Brain microvascular endothelial cell (primary cell): ENCODE data around the gene MMP17.

Experiments
- DNase-seq: peaks from one replicate; pipeline ENCODE4 v3.0.0-alpha.2; 2020
- H3K27ac ChIP-seq: fragments of 250-450 bp; sonication (Bioruptor Pico); 2 replicates; pipeline ENCODE4 v1.5.1; 2020; ENCODE audit warnings: mild to moderate bottlenecking, moderate library complexity
- H3K27me3 ChIP-seq: fragments of 250-450 bp; sonication (Bioruptor Pico); replicated peaks from 2 replicates; pipeline ENCODE4 v1.5.1; 2020; ENCODE audit warnings: mild to moderate bottlenecking
- H3K36me3 ChIP-seq: fragments of 250-450 bp; sonication (Bioruptor Pico); replicated peaks from 2 replicates; pipeline ENCODE4 v1.5.1; 2020; ENCODE audit warnings: mild to moderate bottlenecking
- H3K4me3 ChIP-seq: 2 replicates; pipeline ENCODE4 v1.5.1; 2011; ENCODE audit warnings: low read depth, mild to moderate bottlenecking, control low read depth, low read length, moderate library complexity
- in situ Hi-C: cut with HindIII; loops from 2 replicates; pipeline ENCODE4 v1.10.0; 2017; ENCODE audit warnings: low sequenced_read_pairs, low pct_ligation_motif_present
- TF ChIP-seq, protein P1 (sequence below): IDR thresholded peaks from 2 replicates; pipeline ENCODE4 v1.5.1; 2011; ENCODE audit warnings: low read depth, mild to moderate bottlenecking, moderate library complexity, low read length, control low read depth, inconsistent platforms; ENCODE audit errors: missing control alignments

Gene MMP17

DNA sequence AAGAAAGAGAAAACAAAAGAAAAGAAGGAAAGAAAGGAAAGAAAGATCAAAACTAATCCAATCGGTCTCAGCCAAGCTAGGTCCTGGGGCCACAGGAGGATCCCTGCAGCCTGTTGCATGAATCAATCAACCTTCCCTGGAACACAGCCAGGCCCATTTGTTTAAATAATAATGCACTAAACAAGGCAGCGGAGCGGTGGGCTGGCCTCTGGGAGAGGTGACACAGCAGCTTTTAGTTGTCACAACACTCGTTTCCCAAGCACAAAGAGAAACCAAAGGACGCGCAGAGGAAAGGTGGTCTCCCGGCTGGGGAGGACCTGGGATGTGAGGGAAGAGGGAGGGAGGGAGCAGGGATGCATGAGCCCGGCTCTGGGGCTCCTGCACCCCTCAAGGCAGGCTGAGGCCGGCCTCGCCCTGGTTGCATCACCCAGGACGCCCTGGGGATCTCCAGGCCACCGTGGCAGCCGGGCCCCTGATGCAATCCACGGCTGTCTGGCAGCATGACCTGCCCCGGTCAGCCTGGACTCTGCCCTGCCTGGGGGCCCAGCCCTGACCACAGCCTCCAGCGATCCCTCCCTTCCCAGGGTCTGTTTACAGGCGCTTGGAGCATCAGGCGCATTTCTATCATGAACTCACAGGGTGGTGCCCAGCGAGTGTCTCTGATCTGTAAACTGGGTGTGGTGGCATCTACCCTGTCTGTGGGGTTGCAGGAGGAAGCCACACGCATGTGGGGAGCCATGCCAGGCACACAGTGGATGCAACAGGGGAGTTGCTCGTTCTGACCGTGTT is 32.5 kb downstream of the MMP17 start:
- Histone ChIP-seq H3K4me3 (peak overlapping the region; percentile 5), H3K36me3 (no peaks in the 10 kb centered on the region), H3K27ac (peak overlapping the region; percentile 16), H3K27me3 (no peaks in the 10 kb centered on the region)
- TF ChIP-seq, protein P1, sequence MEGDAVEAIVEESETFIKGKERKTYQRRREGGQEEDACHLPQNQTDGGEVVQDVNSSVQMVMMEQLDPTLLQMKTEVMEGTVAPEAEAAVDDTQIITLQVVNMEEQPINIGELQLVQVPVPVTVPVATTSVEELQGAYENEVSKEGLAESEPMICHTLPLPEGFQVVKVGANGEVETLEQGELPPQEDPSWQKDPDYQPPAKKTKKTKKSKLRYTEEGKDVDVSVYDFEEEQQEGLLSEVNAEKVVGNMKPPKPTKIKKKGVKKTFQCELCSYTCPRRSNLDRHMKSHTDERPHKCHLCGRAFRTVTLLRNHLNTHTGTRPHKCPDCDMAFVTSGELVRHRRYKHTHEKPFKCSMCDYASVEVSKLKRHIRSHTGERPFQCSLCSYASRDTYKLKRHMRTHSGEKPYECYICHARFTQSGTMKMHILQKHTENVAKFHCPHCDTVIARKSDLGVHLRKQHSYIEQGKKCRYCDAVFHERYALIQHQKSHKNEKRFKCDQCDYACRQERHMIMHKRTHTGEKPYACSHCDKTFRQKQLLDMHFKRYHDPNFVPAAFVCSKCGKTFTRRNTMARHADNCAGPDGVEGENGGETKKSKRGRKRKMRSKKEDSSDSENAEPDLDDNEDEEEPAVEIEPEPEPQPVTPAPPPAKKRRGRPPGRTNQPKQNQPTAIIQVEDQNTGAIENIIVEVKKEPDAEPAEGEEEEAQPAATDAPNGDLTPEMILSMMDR: no peak
- in situ Hi-C loops: no loop called here
- peak; percentile 58 for DNase-seq

DNA sequence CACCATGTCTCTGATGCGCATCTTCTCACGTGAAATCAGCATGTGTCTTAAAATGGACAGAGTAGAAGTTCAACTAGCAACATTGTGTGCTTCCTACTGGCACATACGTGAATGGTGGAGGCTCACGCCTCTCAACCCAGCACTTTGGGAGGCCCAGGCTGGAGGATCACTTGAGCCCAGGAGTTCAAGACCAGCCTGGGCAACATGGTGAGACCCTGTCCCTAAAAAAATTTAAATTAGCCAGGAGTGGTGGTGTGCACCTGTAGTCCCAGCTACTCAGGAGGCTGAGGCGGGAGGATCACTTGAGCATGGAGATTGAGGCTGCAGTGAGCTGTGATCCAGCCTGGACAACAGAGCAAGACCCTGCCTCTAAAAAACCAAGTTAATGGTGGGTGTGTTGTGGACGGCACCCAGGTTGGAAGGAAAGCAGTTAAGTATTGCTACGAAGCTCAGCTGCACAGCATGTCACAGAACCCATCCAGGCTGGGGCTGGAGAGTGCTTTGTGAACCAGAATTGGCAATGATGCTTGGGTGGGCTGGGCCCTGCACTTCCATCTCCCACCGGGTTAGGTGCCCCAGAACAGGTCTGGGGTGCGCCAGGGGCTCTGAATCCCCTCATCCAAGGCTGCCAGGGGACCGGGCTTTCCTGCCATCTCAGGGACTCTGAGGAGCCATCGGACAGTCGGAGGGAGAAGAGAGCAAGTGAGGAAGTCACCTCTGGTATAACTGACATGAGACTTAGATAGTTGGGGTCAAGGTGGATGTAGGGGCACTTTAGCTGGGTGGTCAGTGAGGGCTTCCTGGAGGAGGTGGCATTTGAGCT is 33.3 kb downstream of the MMP17 start:
- peak overlapping the region; percentile 16 for H3K27ac ChIP-seq
- DNase-seq: no peak
- TF ChIP-seq, protein P1: no peak
- in situ Hi-C loops: no loop called here
- no peaks in the 10 kb centered on the region for H3K36me3 ChIP-seq
- no peaks in the 10 kb centered on the region for H3K27me3 ChIP-seq
- no peak overlapping the region for H3K4me3 ChIP-seq

DNA sequence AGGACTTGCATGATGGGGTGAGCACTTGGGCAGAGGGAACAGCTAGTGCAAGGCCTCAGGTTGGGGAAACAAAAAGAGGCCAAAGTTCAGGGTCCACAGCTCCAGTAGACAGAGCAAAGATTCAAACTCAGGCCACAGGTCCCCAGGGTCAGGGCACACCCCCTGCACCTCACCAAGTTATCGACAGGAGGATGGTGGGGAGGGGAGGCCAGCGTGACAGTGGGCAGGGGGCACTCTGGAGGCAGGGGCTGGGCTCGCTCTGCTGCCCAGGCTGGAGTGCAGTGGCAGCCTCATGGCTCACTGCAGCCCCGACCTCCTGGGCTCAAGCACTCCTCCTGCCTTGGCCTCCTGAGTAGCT is 33.9 kb downstream of the MMP17 start:
- no peaks in the 10 kb centered on the region for H3K27me3 ChIP-seq
- H3K4me3 ChIP-seq: no peak overlapping the region
- no peak overlapping the region for H3K27ac ChIP-seq
- TF ChIP-seq, protein P1: no peak
- in situ Hi-C loops: no loop called here
- no peak for DNase-seq
- H3K36me3 ChIP-seq: no peaks in the 10 kb centered on the region

DNA sequence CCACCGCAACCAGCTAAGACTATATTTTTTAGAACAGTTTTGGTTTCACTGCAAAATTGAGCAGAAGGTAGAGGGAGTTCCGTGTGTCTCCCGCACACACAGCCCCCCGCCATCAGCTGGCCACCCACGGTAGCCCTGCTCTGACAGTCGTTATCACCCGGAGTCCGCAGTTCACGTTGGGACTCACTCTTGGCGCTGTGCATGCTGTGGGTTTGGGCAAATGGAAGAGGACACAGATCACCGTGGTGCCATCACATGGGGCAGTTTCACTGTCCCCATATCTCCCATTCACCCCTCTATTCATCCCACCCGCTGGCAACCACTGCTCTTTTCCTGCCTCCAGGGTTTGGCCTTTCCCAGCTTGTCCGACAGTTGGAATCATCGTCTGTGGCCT is 34.4 kb downstream of the MMP17 start:
- in situ Hi-C loops: no loop called here
- no peak overlapping the region for H3K4me3 ChIP-seq
- TF ChIP-seq, protein P1: no peak

DNA sequence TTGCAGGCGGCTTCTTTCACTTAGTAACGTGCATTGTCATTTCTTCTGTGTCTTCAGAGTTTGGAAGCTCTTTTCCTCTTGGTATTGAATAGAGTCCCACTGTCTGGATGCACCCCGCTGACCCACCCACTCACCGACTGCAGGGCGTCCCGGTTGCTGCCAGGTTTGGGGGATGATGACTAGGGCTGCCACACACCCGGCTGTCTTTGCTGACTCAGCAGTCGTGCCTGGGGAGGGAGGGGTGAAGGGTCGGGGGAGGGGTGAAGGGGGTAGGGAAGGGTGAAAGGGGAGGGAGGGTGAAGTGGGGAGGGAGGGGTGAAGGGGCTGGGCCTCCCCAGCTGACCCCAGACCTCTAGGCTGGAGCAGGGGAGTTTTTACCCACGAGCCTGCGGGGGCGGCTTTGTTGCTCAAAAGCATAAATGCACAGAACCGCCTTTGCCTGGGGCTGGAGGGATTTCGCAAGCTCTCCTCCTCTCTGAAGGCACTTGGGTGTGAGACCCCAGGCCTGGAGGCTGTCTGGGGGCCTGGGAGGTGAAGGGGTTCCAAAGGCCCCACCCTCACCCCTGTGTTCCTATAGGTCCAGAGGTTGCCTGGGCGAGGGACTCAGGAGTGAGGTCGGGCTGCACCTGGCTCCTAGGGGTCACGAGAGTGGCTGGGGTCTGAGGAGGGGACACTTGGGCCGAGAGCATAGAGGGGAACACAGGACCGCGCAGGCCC is 35.0 kb downstream of the MMP17 start:
- TF ChIP-seq, protein P1: no peak
- no peak overlapping the region for H3K27ac ChIP-seq
- no peaks in the 10 kb centered on the region for H3K27me3 ChIP-seq
- in situ Hi-C loops: no loop called here
- DNase-seq: no peak
- no peaks in the 10 kb centered on the region for H3K36me3 ChIP-seq
- no peak overlapping the region for H3K4me3 ChIP-seq

More for the DNA sequence above, 34.4 kb downstream of the MMP17 start:
- Histone ChIP-seq H3K36me3 (no peaks in the 10 kb centered on the region), H3K27me3 (no peaks in the 10 kb centered on the region), H3K27ac (no peak overlapping the region)
- no peak for DNase-seq
